Adrenal gland (tissue), 5 donors: ENCODE results near the gene ODAD2.

Experiments
- CTCF ChIP-seq, 6 experiments: fragments of 450-650 bp in 4 of 6; fragments of 200-600 bp in 2 of 6; sonication (generic) in 1 of 6; IDR thresholded peaks; 1 replicate in 5 of 6; 2 replicates in 1 of 6; pipeline versions ENCODE4 v1.5.1 to v1.8.0; 2016 to 2021; ENCODE audit warnings: antibody characterized with exemption in 6 of 6, mild to moderate bottlenecking in 2 of 6, moderate library complexity in 1 of 6
- POLR2A ChIP-seq, 2 donors: fragments of 450-650 bp; IDR thresholded peaks; one replicate each; pipeline ENCODE4 v1.6.1; 2017; ENCODE audit warnings: antibody characterized with exemption in 2 of 2, mild to moderate bottlenecking in 2 of 2, moderate library complexity in 1 of 2
- donor health status: DM: no; HTN: no; CAD: no.

- no peak for TF ChIP-seq CTCF (IDR thresholded peaks at IDR 0.05)
- no peak for TF ChIP-seq POLR2A (IDR thresholded peaks at IDR 0.05)
Observed at GRCh38 chr10:27804136-27804535, 194.7 kb downstream of the ODAD2 start.
